H9 (cell line): ENCODE results near the gene ITSN2. TPM values are rescaled to one million over a fixed set of nuclear protein-coding genes. Genes with fewer than 3 reads are reported as not detected.
A peak's percentile ranks its signal among the peaks of the same experiment; 100 is the strongest.

Source experiments
- DNase-seq: peaks from one replicate; pipeline ENCODE4 v3.0.0-alpha.2; 2017
- H2AFZ ChIP-seq: one replicate; pipeline ENCODE4 v1.6.1; 2013; ENCODE audit warnings: mild to moderate bottlenecking, low read length, control low read depth, moderate library complexity
- H2AK5ac ChIP-seq: 2 replicates; pipeline ENCODE4 v1.6.1; 2013; ENCODE audit warnings: low read length, control low read depth, mixed read lengths; ENCODE audit not compliant: insufficient read length
- H2BK120ac ChIP-seq: one replicate; pipeline ENCODE4 v1.6.1; 2013; ENCODE audit warnings: low read depth, mild to moderate bottlenecking, low read length, control low read depth, inconsistent platforms; ENCODE audit not compliant: poor library complexity, severe bottlenecking
- H2BK12ac ChIP-seq: 2 replicates; pipeline ENCODE4 v1.6.1; 2013; ENCODE audit warnings: low read length, control low read depth, mixed read lengths, low read depth; ENCODE audit not compliant: insufficient read length
- H2BK15ac ChIP-seq: 2 replicates; pipeline ENCODE4 v1.6.1; 2013; ENCODE audit warnings: low read depth, low read length, control low read depth
- H2BK20ac ChIP-seq: one replicate; pipeline ENCODE4 v1.6.1; 2013; ENCODE audit warnings: low read depth, mild to moderate bottlenecking, low read length, control low read depth, inconsistent platforms; ENCODE audit not compliant: poor library complexity, severe bottlenecking
- H2BK5ac ChIP-seq: 2 replicates; pipeline ENCODE4 v1.6.1; 2013; ENCODE audit warnings: low read length, control low read depth, mixed read lengths; ENCODE audit not compliant: insufficient read length
- H3K14ac ChIP-seq: 2 replicates; pipeline ENCODE4 v1.6.1; 2013; ENCODE audit warnings: low read length, control low read depth; ENCODE audit not compliant: insufficient read depth
- H3K18ac ChIP-seq: 2 replicates; pipeline ENCODE4 v1.6.1; 2013; ENCODE audit warnings: low read depth, mild to moderate bottlenecking, mixed read lengths, low read length, control low read depth; ENCODE audit not compliant: insufficient read length
- H3K23ac ChIP-seq: 2 replicates; pipeline ENCODE4 v1.6.1; 2013; ENCODE audit warnings: low read length, control low read depth, mixed read lengths, low read depth; ENCODE audit not compliant: insufficient read length
- H3K23me2 ChIP-seq: 2 replicates; pipeline ENCODE4 v1.6.1; 2013; ENCODE audit warnings: low read depth, mild to moderate bottlenecking, mixed read lengths, low read length, control low read depth; ENCODE audit not compliant: insufficient read length, poor library complexity, severe bottlenecking
- H3K27ac ChIP-seq: 2 replicates; pipeline ENCODE4 v1.5.1; 2013; ENCODE audit warnings: low read length, control low read depth, mixed read lengths, low read depth; ENCODE audit not compliant: insufficient read length
- H3K27me3 ChIP-seq: 2 replicates; pipeline ENCODE4 v1.6.1; 2013; ENCODE audit warnings: low read length, control low read depth, inconsistent platforms; ENCODE audit not compliant: insufficient read depth
- H3K4ac ChIP-seq: 2 replicates; pipeline ENCODE4 v1.6.1; 2013; ENCODE audit warnings: low read depth, mild to moderate bottlenecking, control low read depth, inconsistent platforms, low read length, moderate library complexity
- H3K4me1 ChIP-seq: 2 replicates; pipeline ENCODE4 v1.6.1; 2013; ENCODE audit warnings: low read length, control low read depth, inconsistent platforms; ENCODE audit not compliant: insufficient read depth
- H3K4me2 ChIP-seq: 2 replicates; pipeline ENCODE4 v1.6.1; 2013; ENCODE audit warnings: low read length, control low read depth, mixed read lengths; ENCODE audit not compliant: insufficient read length, insufficient read depth
- H3K56ac ChIP-seq: 2 replicates; pipeline ENCODE4 v1.6.1; 2013; ENCODE audit warnings: low read depth, mild to moderate bottlenecking, mixed read lengths, low read length, control low read depth; ENCODE audit not compliant: insufficient read length
- H3K79me1 ChIP-seq: 2 replicates; pipeline ENCODE4 v1.6.1; 2013; ENCODE audit warnings: low read depth, mild to moderate bottlenecking, moderate library complexity, low read length, control low read depth, inconsistent platforms; ENCODE audit not compliant: insufficient read depth, poor library complexity, severe bottlenecking
- H3K79me2 ChIP-seq: 2 replicates; pipeline ENCODE4 v1.6.1; 2013; ENCODE audit warnings: low read length, control low read depth, inconsistent platforms; ENCODE audit not compliant: insufficient read depth
- H3K9ac ChIP-seq: 2 replicates; pipeline ENCODE4 v1.6.1; 2013; ENCODE audit warnings: low read length, control low read depth, mixed read lengths; ENCODE audit not compliant: insufficient read length; ENCODE audit errors: extremely low read depth
- H3K9me3 ChIP-seq: one replicate; pipeline ENCODE4 v1.6.1; 2013; ENCODE audit warnings: low read depth, low read length, inconsistent platforms; ENCODE audit not compliant: control insufficient read depth
- H3T11ph ChIP-seq: one replicate; pipeline ENCODE4 v1.6.1; 2013; ENCODE audit warnings: mild to moderate bottlenecking, low read length, control low read depth, inconsistent platforms
- H4K20me1 ChIP-seq: one replicate; pipeline ENCODE4 v1.6.1; 2013; ENCODE audit not compliant: control insufficient read depth, insufficient read length, insufficient read depth
- H4K5ac ChIP-seq: 2 replicates; pipeline ENCODE4 v1.6.1; 2013; ENCODE audit warnings: low read depth, mild to moderate bottlenecking, mixed read lengths, low read length, control low read depth; ENCODE audit not compliant: insufficient read length
- H4K8ac ChIP-seq: replicated peaks from 2 replicates; pipeline ENCODE4 v1.6.1; 2013; ENCODE audit warnings: low read length, control low read depth, mixed read lengths, low read depth; ENCODE audit not compliant: insufficient read length
- H4K91ac ChIP-seq: 2 replicates; pipeline ENCODE4 v1.6.1; 2013; ENCODE audit warnings: low read depth, mild to moderate bottlenecking, moderate library complexity, mixed read lengths, low read length, control low read depth; ENCODE audit not compliant: insufficient read length
- H3K27ac Mint-ChIP-seq, 3 experiments: 2 replicates in 2 of 3; 3 replicates in 1 of 3; pipeline ENCODE4 v1.8.0; 2020 to 2021; ENCODE audit warnings: mixed read lengths in 3 of 3, mild to moderate bottlenecking in 1 of 3, moderate library complexity in 1 of 3
- H3K27me3 Mint-ChIP-seq: 2 replicates; pipeline ENCODE4 v1.8.0; 2021; ENCODE audit warnings: low read depth, mild to moderate bottlenecking, moderate library complexity, mixed read lengths
- H3K36me3 Mint-ChIP-seq, 3 experiments: 2 replicates in 2 of 3; 3 replicates in 1 of 3; pipeline ENCODE4 v1.8.0; 2020 to 2021; ENCODE audit warnings: low read depth in 3 of 3, mixed read lengths in 3 of 3; ENCODE audit not compliant: insufficient read depth in 1 of 3
- H3K4me1 Mint-ChIP-seq, 2 experiments: 2 replicates each; pipeline ENCODE4 v1.8.0; 2020; ENCODE audit warnings: mixed read lengths in 2 of 2
- H3K4me3 Mint-ChIP-seq, 2 experiments: 2 replicates in 1 of 2; 3 replicates in 1 of 2; pipeline ENCODE4 v1.8.0; 2020 to 2021; ENCODE audit warnings: mild to moderate bottlenecking in 2 of 2, mixed read lengths in 2 of 2, moderate library complexity in 1 of 2
- H3K9me3 Mint-ChIP-seq, 2 experiments: 2 replicates in 1 of 2; 3 replicates in 1 of 2; pipeline ENCODE4 v1.8.0; 2020; ENCODE audit warnings: mild to moderate bottlenecking in 2 of 2, mixed read lengths in 2 of 2, moderate library complexity in 1 of 2
- WGBS: extraction: QIAGEN DNeasy Blood & Tissue Kit; methylation state at CpG from one replicate; pipeline ENCODE4 v1.1.7; 2013; ENCODE audit warnings: missing lambda C conversion rate, low lambda C conversion rate, mixed read lengths; ENCODE audit not compliant: insufficient read length; ENCODE audit errors: extremely low coverage; 5-methylcytosine and 5-hydroxymethylcytosine counted together
- total RNA-seq: library from RNA; stranded (reverse); gene quantifications from 2 replicates; pipeline ENCODE4 v1.2.1, GENCODE V29; 2021
- TF ChIP-seq, protein P1 (sequence below): fragments of 200-600 bp; sonication (generic); conservative IDR thresholded peaks from 3 replicates; pipeline ENCODE4 v1.8.0; 2021; ENCODE audit warnings: antibody characterized with exemption, mild to moderate bottlenecking

Gene ITSN2
- total RNA-seq, 1 experiment from 2014 or later: 17.0 TPM

DNA sequence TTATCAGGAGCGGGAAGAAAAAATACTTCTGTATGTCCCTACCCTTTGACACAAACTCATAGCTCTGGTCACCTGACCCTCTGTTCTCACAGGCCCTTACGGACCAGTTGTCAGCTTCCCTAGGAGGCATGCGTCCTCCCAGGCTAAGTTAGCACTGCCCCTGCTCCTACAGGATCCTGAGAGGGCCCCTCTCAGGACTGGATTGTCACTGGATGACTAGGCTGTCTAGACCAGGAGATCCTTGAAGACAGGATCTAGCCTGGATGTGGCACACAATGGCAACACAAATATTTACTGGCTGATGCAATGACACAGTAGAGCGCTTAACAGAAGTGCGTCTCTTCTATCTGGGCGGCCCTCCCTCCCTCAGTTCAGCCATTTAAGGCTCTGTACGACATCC lies 177.8 kb downstream of the ITSN2 start:
- H3K4ac ChIP-seq: no peak overlapping the region
- Mint-ChIP-seq H3K9me3 (no peaks in the 10 kb centered on the region), H3K4me3 (no peak overlapping the region), H3K27me3 (no peaks in the 10 kb centered on the region), H3K36me3 (no peaks in the 10 kb centered on the region; a peak in 1 of 7 replicates), H3K27ac (peak overlapping the region in 2 of 3 experiments; percentile 36 to 54; a peak in 4 of 7 replicates), H3K4me1 (no peaks in the 10 kb centered on the region)
- H2BK120ac ChIP-seq: no peak overlapping the region
- no peaks in the 10 kb centered on the region for H3K4me1 ChIP-seq
- no peak overlapping the region for H2AK5ac ChIP-seq
- no peak overlapping the region for H2BK15ac ChIP-seq
- WGBS: no CpG with 5 or more reads among the region's 7 CpGs
- no peak overlapping the region for H3K23ac ChIP-seq
- H3K23me2 ChIP-seq: no peaks in the 10 kb centered on the region
- H3K9ac ChIP-seq: no peak overlapping the region
- no peak overlapping the region for H2BK12ac ChIP-seq
- no peak overlapping the region for H4K8ac ChIP-seq
- H4K20me1 ChIP-seq: no peaks in the 10 kb centered on the region
- no peak overlapping the region for H2BK20ac ChIP-seq
- no peaks in the 10 kb centered on the region for H3K79me1 ChIP-seq
- no peak for DNase-seq
- no peak overlapping the region for H2AFZ ChIP-seq
- H3K9me3 ChIP-seq: no peaks in the 10 kb centered on the region
- H3K4me2 ChIP-seq: no peak overlapping the region
- H3K27ac ChIP-seq: no peak overlapping the region
- H3K56ac ChIP-seq: no peak overlapping the region
- no peaks in the 10 kb centered on the region for H3K79me2 ChIP-seq
- no peak overlapping the region for H3K18ac ChIP-seq
- TF ChIP-seq, protein P1, sequence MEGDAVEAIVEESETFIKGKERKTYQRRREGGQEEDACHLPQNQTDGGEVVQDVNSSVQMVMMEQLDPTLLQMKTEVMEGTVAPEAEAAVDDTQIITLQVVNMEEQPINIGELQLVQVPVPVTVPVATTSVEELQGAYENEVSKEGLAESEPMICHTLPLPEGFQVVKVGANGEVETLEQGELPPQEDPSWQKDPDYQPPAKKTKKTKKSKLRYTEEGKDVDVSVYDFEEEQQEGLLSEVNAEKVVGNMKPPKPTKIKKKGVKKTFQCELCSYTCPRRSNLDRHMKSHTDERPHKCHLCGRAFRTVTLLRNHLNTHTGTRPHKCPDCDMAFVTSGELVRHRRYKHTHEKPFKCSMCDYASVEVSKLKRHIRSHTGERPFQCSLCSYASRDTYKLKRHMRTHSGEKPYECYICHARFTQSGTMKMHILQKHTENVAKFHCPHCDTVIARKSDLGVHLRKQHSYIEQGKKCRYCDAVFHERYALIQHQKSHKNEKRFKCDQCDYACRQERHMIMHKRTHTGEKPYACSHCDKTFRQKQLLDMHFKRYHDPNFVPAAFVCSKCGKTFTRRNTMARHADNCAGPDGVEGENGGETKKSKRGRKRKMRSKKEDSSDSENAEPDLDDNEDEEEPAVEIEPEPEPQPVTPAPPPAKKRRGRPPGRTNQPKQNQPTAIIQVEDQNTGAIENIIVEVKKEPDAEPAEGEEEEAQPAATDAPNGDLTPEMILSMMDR: no peak
- H4K5ac ChIP-seq: no peak overlapping the region
- H3T11ph ChIP-seq: no peak overlapping the region
- H3K14ac ChIP-seq: no peak overlapping the region
- H3K27me3 ChIP-seq: no peaks in the 10 kb centered on the region
- H4K91ac ChIP-seq: no peak overlapping the region
- H2BK5ac ChIP-seq: no peak overlapping the region
